Esophagus squamous epithelium (tissue), 4 donors: ENCODE results near the gene CIAO2A.

Experiments used
- POLR2A ChIP-seq, 4 donors: fragments of 450-650 bp; IDR thresholded peaks; one replicate each; pipeline ENCODE4 v1.6.1; 2017; ENCODE audit warnings: antibody characterized with exemption in 4 of 4, mild to moderate bottlenecking in 4 of 4, moderate library complexity in 3 of 4
- TF ChIP-seq, protein P1 (sequence below), 6 experiments: fragments of 450-650 bp in 4 of 6; fragments of 200-600 bp in 2 of 6; sonication (generic) in 2 of 6; IDR thresholded peaks; one replicate each; pipeline ENCODE4 v1.5.1; 2016 to 2019; ENCODE audit warnings: antibody characterized with exemption in 6 of 6, mild to moderate bottlenecking in 4 of 6, moderate library complexity in 4 of 6

DNA sequence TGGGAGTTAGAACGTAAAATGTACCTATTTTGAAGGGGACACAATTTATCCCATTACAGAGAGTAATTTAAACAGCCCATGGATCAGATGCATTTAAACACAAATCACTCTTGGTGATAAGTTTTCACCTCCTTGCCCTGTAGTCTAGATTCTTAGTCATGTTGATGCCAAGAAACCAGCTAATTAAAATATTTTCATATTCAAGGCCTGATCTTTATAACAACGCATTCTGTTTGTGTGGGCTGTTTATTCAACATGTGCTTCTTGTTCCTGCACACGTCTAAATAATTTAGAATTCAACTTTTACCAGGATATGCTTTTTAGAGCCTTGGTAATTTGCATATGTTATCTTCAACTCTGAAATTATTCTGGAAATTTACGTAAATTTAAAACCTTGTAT lies 28.0 kb upstream of the CIAO2A start:
- TF ChIP-seq, protein P1, sequence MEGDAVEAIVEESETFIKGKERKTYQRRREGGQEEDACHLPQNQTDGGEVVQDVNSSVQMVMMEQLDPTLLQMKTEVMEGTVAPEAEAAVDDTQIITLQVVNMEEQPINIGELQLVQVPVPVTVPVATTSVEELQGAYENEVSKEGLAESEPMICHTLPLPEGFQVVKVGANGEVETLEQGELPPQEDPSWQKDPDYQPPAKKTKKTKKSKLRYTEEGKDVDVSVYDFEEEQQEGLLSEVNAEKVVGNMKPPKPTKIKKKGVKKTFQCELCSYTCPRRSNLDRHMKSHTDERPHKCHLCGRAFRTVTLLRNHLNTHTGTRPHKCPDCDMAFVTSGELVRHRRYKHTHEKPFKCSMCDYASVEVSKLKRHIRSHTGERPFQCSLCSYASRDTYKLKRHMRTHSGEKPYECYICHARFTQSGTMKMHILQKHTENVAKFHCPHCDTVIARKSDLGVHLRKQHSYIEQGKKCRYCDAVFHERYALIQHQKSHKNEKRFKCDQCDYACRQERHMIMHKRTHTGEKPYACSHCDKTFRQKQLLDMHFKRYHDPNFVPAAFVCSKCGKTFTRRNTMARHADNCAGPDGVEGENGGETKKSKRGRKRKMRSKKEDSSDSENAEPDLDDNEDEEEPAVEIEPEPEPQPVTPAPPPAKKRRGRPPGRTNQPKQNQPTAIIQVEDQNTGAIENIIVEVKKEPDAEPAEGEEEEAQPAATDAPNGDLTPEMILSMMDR (IDR thresholded peaks at IDR 0.05): no peak
- TF ChIP-seq POLR2A (IDR thresholded peaks at IDR 0.05): no peak
